H9 (cell line): ENCODE measurements around the gene PDZD2. TPM values are rescaled to one million over a fixed set of nuclear protein-coding genes. Genes with fewer than 3 reads are reported as not detected.

Experiments used
- DNase-seq: peaks from one replicate; pipeline ENCODE4 v3.0.0-alpha.2; 2017
- H2AFZ ChIP-seq: one replicate; pipeline ENCODE4 v1.6.1; 2013; ENCODE audit warnings: mild to moderate bottlenecking, low read length, control low read depth, moderate library complexity
- H2AK5ac ChIP-seq: 2 replicates; pipeline ENCODE4 v1.6.1; 2013; ENCODE audit warnings: low read length, control low read depth, mixed read lengths; ENCODE audit not compliant: insufficient read length
- H2BK120ac ChIP-seq: one replicate; pipeline ENCODE4 v1.6.1; 2013; ENCODE audit warnings: low read depth, mild to moderate bottlenecking, low read length, control low read depth, inconsistent platforms; ENCODE audit not compliant: poor library complexity, severe bottlenecking
- H2BK12ac ChIP-seq: 2 replicates; pipeline ENCODE4 v1.6.1; 2013; ENCODE audit warnings: low read length, control low read depth, mixed read lengths, low read depth; ENCODE audit not compliant: insufficient read length
- H2BK15ac ChIP-seq: 2 replicates; pipeline ENCODE4 v1.6.1; 2013; ENCODE audit warnings: low read depth, low read length, control low read depth
- H2BK20ac ChIP-seq: one replicate; pipeline ENCODE4 v1.6.1; 2013; ENCODE audit warnings: low read depth, mild to moderate bottlenecking, low read length, control low read depth, inconsistent platforms; ENCODE audit not compliant: poor library complexity, severe bottlenecking
- H2BK5ac ChIP-seq: 2 replicates; pipeline ENCODE4 v1.6.1; 2013; ENCODE audit warnings: low read length, control low read depth, mixed read lengths; ENCODE audit not compliant: insufficient read length
- H3K14ac ChIP-seq: 2 replicates; pipeline ENCODE4 v1.6.1; 2013; ENCODE audit warnings: low read length, control low read depth; ENCODE audit not compliant: insufficient read depth
- H3K18ac ChIP-seq: 2 replicates; pipeline ENCODE4 v1.6.1; 2013; ENCODE audit warnings: low read depth, mild to moderate bottlenecking, mixed read lengths, low read length, control low read depth; ENCODE audit not compliant: insufficient read length
- H3K23ac ChIP-seq: 2 replicates; pipeline ENCODE4 v1.6.1; 2013; ENCODE audit warnings: low read length, control low read depth, mixed read lengths, low read depth; ENCODE audit not compliant: insufficient read length
- H3K23me2 ChIP-seq: 2 replicates; pipeline ENCODE4 v1.6.1; 2013; ENCODE audit warnings: low read depth, mild to moderate bottlenecking, mixed read lengths, low read length, control low read depth; ENCODE audit not compliant: insufficient read length, poor library complexity, severe bottlenecking
- H3K27ac ChIP-seq: 2 replicates; pipeline ENCODE4 v1.5.1; 2013; ENCODE audit warnings: low read length, control low read depth, mixed read lengths, low read depth; ENCODE audit not compliant: insufficient read length
- H3K27me3 ChIP-seq: 2 replicates; pipeline ENCODE4 v1.6.1; 2013; ENCODE audit warnings: low read length, control low read depth, inconsistent platforms; ENCODE audit not compliant: insufficient read depth
- H3K4ac ChIP-seq: 2 replicates; pipeline ENCODE4 v1.6.1; 2013; ENCODE audit warnings: low read depth, mild to moderate bottlenecking, control low read depth, inconsistent platforms, low read length, moderate library complexity
- H3K4me1 ChIP-seq: 2 replicates; pipeline ENCODE4 v1.6.1; 2013; ENCODE audit warnings: low read length, control low read depth, inconsistent platforms; ENCODE audit not compliant: insufficient read depth
- H3K4me2 ChIP-seq: 2 replicates; pipeline ENCODE4 v1.6.1; 2013; ENCODE audit warnings: low read length, control low read depth, mixed read lengths; ENCODE audit not compliant: insufficient read length, insufficient read depth
- H3K56ac ChIP-seq: 2 replicates; pipeline ENCODE4 v1.6.1; 2013; ENCODE audit warnings: low read depth, mild to moderate bottlenecking, mixed read lengths, low read length, control low read depth; ENCODE audit not compliant: insufficient read length
- H3K79me1 ChIP-seq: 2 replicates; pipeline ENCODE4 v1.6.1; 2013; ENCODE audit warnings: low read depth, mild to moderate bottlenecking, moderate library complexity, low read length, control low read depth, inconsistent platforms; ENCODE audit not compliant: insufficient read depth, poor library complexity, severe bottlenecking
- H3K79me2 ChIP-seq: 2 replicates; pipeline ENCODE4 v1.6.1; 2013; ENCODE audit warnings: low read length, control low read depth, inconsistent platforms; ENCODE audit not compliant: insufficient read depth
- H3K9ac ChIP-seq: 2 replicates; pipeline ENCODE4 v1.6.1; 2013; ENCODE audit warnings: low read length, control low read depth, mixed read lengths; ENCODE audit not compliant: insufficient read length; ENCODE audit errors: extremely low read depth
- H3K9me3 ChIP-seq: one replicate; pipeline ENCODE4 v1.6.1; 2013; ENCODE audit warnings: low read depth, low read length, inconsistent platforms; ENCODE audit not compliant: control insufficient read depth
- H3T11ph ChIP-seq: one replicate; pipeline ENCODE4 v1.6.1; 2013; ENCODE audit warnings: mild to moderate bottlenecking, low read length, control low read depth, inconsistent platforms
- H4K20me1 ChIP-seq: one replicate; pipeline ENCODE4 v1.6.1; 2013; ENCODE audit not compliant: control insufficient read depth, insufficient read length, insufficient read depth
- H4K5ac ChIP-seq: 2 replicates; pipeline ENCODE4 v1.6.1; 2013; ENCODE audit warnings: low read depth, mild to moderate bottlenecking, mixed read lengths, low read length, control low read depth; ENCODE audit not compliant: insufficient read length
- H4K8ac ChIP-seq: replicated peaks from 2 replicates; pipeline ENCODE4 v1.6.1; 2013; ENCODE audit warnings: low read length, control low read depth, mixed read lengths, low read depth; ENCODE audit not compliant: insufficient read length
- H4K91ac ChIP-seq: 2 replicates; pipeline ENCODE4 v1.6.1; 2013; ENCODE audit warnings: low read depth, mild to moderate bottlenecking, moderate library complexity, mixed read lengths, low read length, control low read depth; ENCODE audit not compliant: insufficient read length
- H3K27ac Mint-ChIP-seq, 3 experiments: 2 replicates in 2 of 3; 3 replicates in 1 of 3; pipeline ENCODE4 v1.8.0; 2020 to 2021; ENCODE audit warnings: mixed read lengths in 3 of 3, mild to moderate bottlenecking in 1 of 3, moderate library complexity in 1 of 3
- H3K27me3 Mint-ChIP-seq: 2 replicates; pipeline ENCODE4 v1.8.0; 2021; ENCODE audit warnings: low read depth, mild to moderate bottlenecking, moderate library complexity, mixed read lengths
- H3K36me3 Mint-ChIP-seq, 3 experiments: 2 replicates in 2 of 3; 3 replicates in 1 of 3; pipeline ENCODE4 v1.8.0; 2020 to 2021; ENCODE audit warnings: low read depth in 3 of 3, mixed read lengths in 3 of 3; ENCODE audit not compliant: insufficient read depth in 1 of 3
- H3K4me1 Mint-ChIP-seq, 2 experiments: 2 replicates each; pipeline ENCODE4 v1.8.0; 2020; ENCODE audit warnings: mixed read lengths in 2 of 2
- H3K4me3 Mint-ChIP-seq, 2 experiments: 2 replicates in 1 of 2; 3 replicates in 1 of 2; pipeline ENCODE4 v1.8.0; 2020 to 2021; ENCODE audit warnings: mild to moderate bottlenecking in 2 of 2, mixed read lengths in 2 of 2, moderate library complexity in 1 of 2
- H3K9me3 Mint-ChIP-seq, 2 experiments: 2 replicates in 1 of 2; 3 replicates in 1 of 2; pipeline ENCODE4 v1.8.0; 2020; ENCODE audit warnings: mild to moderate bottlenecking in 2 of 2, mixed read lengths in 2 of 2, moderate library complexity in 1 of 2
- WGBS: extraction: QIAGEN DNeasy Blood & Tissue Kit; methylation state at CpG from one replicate; pipeline ENCODE4 v1.1.7; 2013; ENCODE audit warnings: missing lambda C conversion rate, low lambda C conversion rate, mixed read lengths; ENCODE audit not compliant: insufficient read length; ENCODE audit errors: extremely low coverage; 5-methylcytosine and 5-hydroxymethylcytosine counted together
- total RNA-seq: library from RNA; stranded (reverse); gene quantifications from 2 replicates; pipeline ENCODE4 v1.2.1, GENCODE V29; 2021
- TF ChIP-seq, protein P1 (sequence below): fragments of 200-600 bp; sonication (generic); conservative IDR thresholded peaks from 3 replicates; pipeline ENCODE4 v1.8.0; 2021; ENCODE audit warnings: antibody characterized with exemption, mild to moderate bottlenecking

PDZD2 gene
- total RNA-seq, 1 experiment from 2014 or later: 9.9 TPM

GRCh38 chr5:32058101-32058500 is 419.2 kb downstream of the PDZD2 start:
- no peak overlapping the region for H3K4me3 Mint-ChIP-seq
- no peak overlapping the region for H2BK120ac ChIP-seq
- H2AFZ ChIP-seq: no peak overlapping the region
- H3K9me3 Mint-ChIP-seq: no peaks in the 10 kb centered on the region
- H3K4me1 ChIP-seq: no peaks in the 10 kb centered on the region
- H3K4me1 Mint-ChIP-seq: no peaks in the 10 kb centered on the region
- no peak for DNase-seq
- no peaks in the 10 kb centered on the region for H3K27me3 Mint-ChIP-seq
- H2BK12ac ChIP-seq: no peak overlapping the region
- H3K79me1 ChIP-seq: no peaks in the 10 kb centered on the region
- no CpG with 5 or more reads among the region's 4 CpGs for WGBS
- H3T11ph ChIP-seq: no peak overlapping the region
- H4K91ac ChIP-seq: no peak overlapping the region
- no peak overlapping the region for H4K8ac ChIP-seq
- no peak overlapping the region for H3K23ac ChIP-seq
- H2BK5ac ChIP-seq: no peak overlapping the region
- H3K79me2 ChIP-seq: no peaks in the 10 kb centered on the region
- H3K56ac ChIP-seq: no peak overlapping the region
- TF ChIP-seq, protein P1, sequence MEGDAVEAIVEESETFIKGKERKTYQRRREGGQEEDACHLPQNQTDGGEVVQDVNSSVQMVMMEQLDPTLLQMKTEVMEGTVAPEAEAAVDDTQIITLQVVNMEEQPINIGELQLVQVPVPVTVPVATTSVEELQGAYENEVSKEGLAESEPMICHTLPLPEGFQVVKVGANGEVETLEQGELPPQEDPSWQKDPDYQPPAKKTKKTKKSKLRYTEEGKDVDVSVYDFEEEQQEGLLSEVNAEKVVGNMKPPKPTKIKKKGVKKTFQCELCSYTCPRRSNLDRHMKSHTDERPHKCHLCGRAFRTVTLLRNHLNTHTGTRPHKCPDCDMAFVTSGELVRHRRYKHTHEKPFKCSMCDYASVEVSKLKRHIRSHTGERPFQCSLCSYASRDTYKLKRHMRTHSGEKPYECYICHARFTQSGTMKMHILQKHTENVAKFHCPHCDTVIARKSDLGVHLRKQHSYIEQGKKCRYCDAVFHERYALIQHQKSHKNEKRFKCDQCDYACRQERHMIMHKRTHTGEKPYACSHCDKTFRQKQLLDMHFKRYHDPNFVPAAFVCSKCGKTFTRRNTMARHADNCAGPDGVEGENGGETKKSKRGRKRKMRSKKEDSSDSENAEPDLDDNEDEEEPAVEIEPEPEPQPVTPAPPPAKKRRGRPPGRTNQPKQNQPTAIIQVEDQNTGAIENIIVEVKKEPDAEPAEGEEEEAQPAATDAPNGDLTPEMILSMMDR: no peak
- H3K27ac ChIP-seq: no peak overlapping the region
- no peak overlapping the region; a peak in 1 of 7 replicates for H3K27ac Mint-ChIP-seq
- H4K5ac ChIP-seq: no peak overlapping the region
- no peak overlapping the region for H3K4me2 ChIP-seq
- no peak overlapping the region for H3K9ac ChIP-seq
- H3K9me3 ChIP-seq: no peaks in the 10 kb centered on the region
- no peak overlapping the region for H3K4ac ChIP-seq
- peaks cover 8 to 28% (median 15%) of the 10 kb centered on the region in 3 experiments; a peak in 6 of 7 replicates for H3K36me3 Mint-ChIP-seq
- no peak overlapping the region for H3K18ac ChIP-seq
- no peak overlapping the region for H2AK5ac ChIP-seq
- H3K23me2 ChIP-seq: no peaks in the 10 kb centered on the region
- no peak overlapping the region for H2BK20ac ChIP-seq
- no peak overlapping the region for H3K14ac ChIP-seq
- no peaks in the 10 kb centered on the region for H4K20me1 ChIP-seq
- H2BK15ac ChIP-seq: no peak overlapping the region
- no peaks in the 10 kb centered on the region for H3K27me3 ChIP-seq
